ENCODE measurements around the gene MACROD1.

The MACROD1 gene

DNA sequence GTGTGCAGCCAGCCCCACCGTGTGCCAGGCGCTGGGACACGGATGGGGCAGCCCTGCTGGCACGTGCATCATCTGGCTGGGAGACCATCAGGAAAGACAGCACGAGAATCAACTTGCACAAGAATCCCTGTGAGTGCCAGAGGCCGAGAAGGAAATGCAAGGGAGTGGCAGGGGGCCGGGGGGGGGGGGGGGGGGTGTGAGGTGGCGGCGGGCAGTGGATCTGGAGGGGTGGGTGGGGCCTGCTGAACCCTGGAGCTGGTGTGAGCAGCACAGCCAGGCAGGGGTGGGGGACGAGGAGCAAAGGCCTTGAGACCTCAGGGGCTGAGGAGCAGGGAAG, 144.2 kb downstream of the MACROD1 start:
- FAIRE-seq = no peak

GRCh38 chr11:64020976-64021756, 144.7 kb downstream of the MACROD1 start:
- FAIRE-seq = no peak
- no peak for DNase-seq (ENCODE audit: insufficient read length, low spot score)
- TF ChIP-seq PAX5 (IDR thresholded peaks at IDR 0.05; ENCODE audit: insufficient read depth, low read length, severe bottlenecking) = no peak
- no peak for TF ChIP-seq POLR2A (IDR thresholded peaks at IDR 0.05; ENCODE audit: low read depth, low read length)
- no peak for TF ChIP-seq POLR2AphosphoS5 (IDR thresholded peaks at IDR 0.05; ENCODE audit: low read depth, low read length)
- no peak for TF ChIP-seq POU2F2 (IDR thresholded peaks at IDR 0.05; ENCODE audit: low read depth, low read length)
- TF ChIP-seq SPI1 (IDR thresholded peaks at IDR 0.05; ENCODE audit: low read depth, low read length) = no peak
- TF ChIP-seq TAF1 (IDR thresholded peaks at IDR 0.05; ENCODE audit: low read depth, low read length) = no peak

More for the DNA sequence above, 144.2 kb downstream of the MACROD1 start:
- TF ChIP-seq PAX5 (IDR thresholded peaks at IDR 0.05; ENCODE audit: insufficient read depth, low read length, severe bottlenecking) = no peak
- TF ChIP-seq POLR2A (IDR thresholded peaks at IDR 0.05; ENCODE audit: low read depth, low read length) = no peak
- TF ChIP-seq POU2F2 (IDR thresholded peaks at IDR 0.05; ENCODE audit: low read depth, low read length) = no peak
- TF ChIP-seq POLR2AphosphoS5 (IDR thresholded peaks at IDR 0.05; ENCODE audit: low read depth, low read length) = no peak
- TF ChIP-seq SPI1 (IDR thresholded peaks at IDR 0.05; ENCODE audit: low read depth, low read length) = no peak
- no peak for TF ChIP-seq TAF1 (IDR thresholded peaks at IDR 0.05; ENCODE audit: low read depth, low read length)
- no peak for DNase-seq (ENCODE audit: insufficient read length, low spot score)

GRCh38 chr11:64019106-64020037, 146.5 kb downstream of the MACROD1 start:
- DNase-seq (ENCODE audit: insufficient read length, low spot score) (no peak), FAIRE-seq (no peak)
- TF ChIP-seq PAX5 (IDR thresholded peaks at IDR 0.05; ENCODE audit: insufficient read depth, low read length, severe bottlenecking) (no peak), POLR2A (IDR thresholded peaks at IDR 0.05; ENCODE audit: low read depth, low read length) (no peak), TAF1 (IDR thresholded peaks at IDR 0.05; ENCODE audit: low read depth, low read length) (no peak), POLR2AphosphoS5 (IDR thresholded peaks at IDR 0.05; ENCODE audit: low read depth, low read length) (no peak), SPI1 (IDR thresholded peaks at IDR 0.05; ENCODE audit: low read depth, low read length) (no peak), POU2F2 (IDR thresholded peaks at IDR 0.05; ENCODE audit: low read depth, low read length) (no peak)

GRCh38 chr11:64018310-64018709, 147.6 kb downstream of the MACROD1 start:
- DNase-seq (ENCODE audit: insufficient read length, low spot score) (no peak), FAIRE-seq (no peak)
- TF ChIP-seq POU2F2 (IDR thresholded peaks at IDR 0.05; ENCODE audit: low read depth, low read length) (no peak), POLR2A (IDR thresholded peaks at IDR 0.05; ENCODE audit: low read depth, low read length) (no peak), POLR2AphosphoS5 (IDR thresholded peaks at IDR 0.05; ENCODE audit: low read depth, low read length) (no peak), SPI1 (IDR thresholded peaks at IDR 0.05; ENCODE audit: low read depth, low read length) (no peak), PAX5 (IDR thresholded peaks at IDR 0.05; ENCODE audit: insufficient read depth, low read length, severe bottlenecking) (no peak)

- FAIRE-seq (no peak), DNase-seq (ENCODE audit: insufficient read length, low spot score) (no peak)
- TF ChIP-seq POU2F2 (IDR thresholded peaks at IDR 0.05; ENCODE audit: low read depth, low read length) = no peak
- no peak for TF ChIP-seq SPI1 (IDR thresholded peaks at IDR 0.05; ENCODE audit: low read depth, low read length)
- TF ChIP-seq POLR2AphosphoS5 (IDR thresholded peaks at IDR 0.05; ENCODE audit: low read depth, low read length) = no peak
- TF ChIP-seq POLR2A (IDR thresholded peaks at IDR 0.05; ENCODE audit: low read depth, low read length) = no peak
- TF ChIP-seq TAF1 (IDR thresholded peaks at IDR 0.05; ENCODE audit: low read depth, low read length) = no peak
These were observed 148.0 kb downstream of the MACROD1 start for GRCh38 chr11:64017945-64018224.

DNA sequence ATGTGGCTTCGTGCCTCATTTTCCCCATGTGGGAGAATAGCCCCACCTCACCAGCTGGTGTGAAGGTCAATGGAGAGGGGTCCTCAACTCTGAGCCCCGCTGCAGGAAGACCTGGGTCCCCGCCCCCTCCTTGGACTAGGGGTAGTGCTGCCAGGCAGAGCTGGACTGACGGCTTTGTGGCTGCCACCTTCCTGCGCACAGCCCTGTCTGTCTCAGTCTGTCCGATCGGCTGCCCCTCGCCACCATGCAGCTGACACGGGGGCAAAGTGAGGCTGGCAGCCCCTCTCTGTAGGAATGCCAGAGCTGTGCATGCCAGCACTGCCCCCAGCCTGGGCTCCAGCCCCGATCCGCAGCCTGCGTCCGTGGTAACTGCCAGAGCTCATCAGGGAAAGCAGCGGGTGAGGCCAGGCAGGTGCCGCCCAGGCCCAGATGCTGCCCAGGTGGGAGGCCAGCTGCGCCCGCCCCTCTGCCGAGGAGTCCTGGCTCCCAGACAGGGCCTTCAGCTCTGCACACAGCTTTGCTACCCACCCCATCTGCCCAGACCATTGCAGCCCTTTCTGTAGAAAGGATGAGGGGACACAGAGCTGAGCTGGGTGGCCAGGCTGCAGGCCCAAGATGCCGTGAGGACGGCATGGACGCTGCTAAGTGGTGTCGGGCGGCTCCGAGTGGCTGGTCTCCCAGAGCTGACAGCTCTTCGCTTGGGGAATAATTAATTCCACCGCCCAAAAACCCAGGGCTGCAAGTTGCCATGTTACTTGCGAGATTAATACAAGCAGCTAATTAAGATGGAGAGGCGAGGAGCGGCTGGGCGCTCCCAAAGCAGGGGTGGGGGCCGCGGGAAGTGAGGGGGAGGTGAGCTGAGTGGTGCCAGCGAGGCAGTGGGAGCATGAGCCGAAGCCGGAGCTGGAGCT, 149.7 kb downstream of the MACROD1 start:
- FAIRE-seq (no peak), DNase-seq (ENCODE audit: insufficient read length, low spot score) (no peak)
- TF ChIP-seq SPI1 (IDR thresholded peaks at IDR 0.05; ENCODE audit: low read depth, low read length) (no peak), TAF1 (IDR thresholded peaks at IDR 0.05; ENCODE audit: low read depth, low read length) (no peak), POU2F2 (IDR thresholded peaks at IDR 0.05; ENCODE audit: low read depth, low read length) (no peak), POLR2A (IDR thresholded peaks at IDR 0.05; ENCODE audit: low read depth, low read length) (no peak), PAX5 (IDR thresholded peaks at IDR 0.05; ENCODE audit: insufficient read depth, low read length, severe bottlenecking) (no peak), POLR2AphosphoS5 (IDR thresholded peaks at IDR 0.05; ENCODE audit: low read depth, low read length) (no peak)

DNA sequence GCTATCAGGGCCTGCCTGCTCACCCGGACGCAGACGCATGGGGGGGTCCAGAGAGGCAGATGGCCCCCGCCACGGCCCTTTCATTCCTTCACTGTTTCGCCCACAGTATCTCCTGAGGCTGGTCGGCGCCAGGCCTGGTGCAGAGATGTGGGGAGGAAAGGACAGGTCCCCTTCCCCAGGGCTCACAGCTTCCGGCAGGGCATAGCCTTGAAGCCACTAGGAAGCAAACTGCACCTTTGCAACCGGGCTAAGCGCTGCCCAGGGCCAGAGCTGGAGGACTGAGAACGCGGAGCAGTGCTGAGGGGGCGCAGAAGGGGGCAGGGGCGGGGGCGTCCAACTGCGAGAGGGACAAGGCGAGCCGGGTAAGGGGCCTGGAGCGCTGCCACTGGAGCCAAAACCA, 150.4 kb downstream of the MACROD1 start:
- no peak for TF ChIP-seq POLR2AphosphoS5 (IDR thresholded peaks at IDR 0.05; ENCODE audit: low read depth, low read length)
- TF ChIP-seq TAF1 (IDR thresholded peaks at IDR 0.05; ENCODE audit: low read depth, low read length) = no peak
- TF ChIP-seq PAX5 (IDR thresholded peaks at IDR 0.05; ENCODE audit: insufficient read depth, low read length, severe bottlenecking) = no peak
- no peak for TF ChIP-seq POLR2A (IDR thresholded peaks at IDR 0.05; ENCODE audit: low read depth, low read length)
- TF ChIP-seq POU2F2 (IDR thresholded peaks at IDR 0.05; ENCODE audit: low read depth, low read length) = no peak
- TF ChIP-seq SPI1 (IDR thresholded peaks at IDR 0.05; ENCODE audit: low read depth, low read length) = no peak
- FAIRE-seq = no peak
- no peak for DNase-seq (ENCODE audit: insufficient read length, low spot score)

DNA sequence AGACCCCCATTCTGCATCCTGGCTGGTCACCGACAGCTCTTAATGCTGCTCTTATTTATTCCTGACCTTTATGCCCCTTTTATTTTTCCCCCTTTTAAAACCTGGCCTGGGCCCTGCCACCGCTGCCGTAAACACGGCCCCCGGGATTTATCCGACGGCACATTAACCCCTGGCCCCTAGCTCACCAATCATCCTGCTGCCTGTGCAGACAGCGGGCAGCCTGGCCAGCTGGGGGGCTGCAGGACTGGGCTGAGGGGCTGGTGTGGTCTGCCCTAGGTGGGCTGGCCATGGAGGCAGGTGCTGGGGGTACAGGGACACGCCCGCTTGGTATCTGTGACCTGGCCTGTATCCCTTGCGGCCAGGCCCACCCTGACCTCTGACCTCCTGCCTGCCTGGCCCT, 151.6 kb downstream of the MACROD1 start:
- FAIRE-seq (no peak), DNase-seq (ENCODE audit: insufficient read length, low spot score) (no peak)
- no peak for TF ChIP-seq TAF1 (IDR thresholded peaks at IDR 0.05; ENCODE audit: low read depth, low read length)
- no peak for TF ChIP-seq POLR2A (IDR thresholded peaks at IDR 0.05; ENCODE audit: low read depth, low read length)
- no peak for TF ChIP-seq POU2F2 (IDR thresholded peaks at IDR 0.05; ENCODE audit: low read depth, low read length)
